GM12801 (cell line): ENCODE measurements around the gene PLA2R1.

Experiments used
- TF ChIP-seq, protein P1 (sequence below): IDR thresholded peaks from one replicate; pipeline ENCODE4 v1.5.1; 2011; ENCODE audit warnings: control low read depth; ENCODE audit not compliant: insufficient read length; ENCODE audit errors: extremely low read depth

Gene PLA2R1

DNA sequence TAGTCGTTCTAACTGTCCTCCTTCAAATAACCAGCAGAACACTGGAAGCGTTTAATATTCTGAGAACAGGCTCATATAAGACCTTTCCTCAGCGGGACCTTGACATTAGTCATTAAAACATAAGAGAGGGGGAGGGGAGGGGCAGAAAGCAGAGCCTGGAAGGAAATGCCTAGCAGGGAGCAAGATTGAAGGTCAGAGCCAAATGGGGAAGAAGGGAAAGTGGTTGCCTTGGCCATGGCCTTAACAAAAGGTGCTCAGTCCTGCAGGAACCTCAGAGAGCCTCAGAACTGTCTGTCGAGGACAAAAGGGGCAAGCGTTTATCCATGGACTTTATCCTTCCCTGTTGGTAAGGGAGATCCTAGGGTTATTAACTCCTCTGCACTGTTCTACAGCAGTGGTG is 856 bp upstream of the PLA2R1 start:
- TF ChIP-seq, protein P1, sequence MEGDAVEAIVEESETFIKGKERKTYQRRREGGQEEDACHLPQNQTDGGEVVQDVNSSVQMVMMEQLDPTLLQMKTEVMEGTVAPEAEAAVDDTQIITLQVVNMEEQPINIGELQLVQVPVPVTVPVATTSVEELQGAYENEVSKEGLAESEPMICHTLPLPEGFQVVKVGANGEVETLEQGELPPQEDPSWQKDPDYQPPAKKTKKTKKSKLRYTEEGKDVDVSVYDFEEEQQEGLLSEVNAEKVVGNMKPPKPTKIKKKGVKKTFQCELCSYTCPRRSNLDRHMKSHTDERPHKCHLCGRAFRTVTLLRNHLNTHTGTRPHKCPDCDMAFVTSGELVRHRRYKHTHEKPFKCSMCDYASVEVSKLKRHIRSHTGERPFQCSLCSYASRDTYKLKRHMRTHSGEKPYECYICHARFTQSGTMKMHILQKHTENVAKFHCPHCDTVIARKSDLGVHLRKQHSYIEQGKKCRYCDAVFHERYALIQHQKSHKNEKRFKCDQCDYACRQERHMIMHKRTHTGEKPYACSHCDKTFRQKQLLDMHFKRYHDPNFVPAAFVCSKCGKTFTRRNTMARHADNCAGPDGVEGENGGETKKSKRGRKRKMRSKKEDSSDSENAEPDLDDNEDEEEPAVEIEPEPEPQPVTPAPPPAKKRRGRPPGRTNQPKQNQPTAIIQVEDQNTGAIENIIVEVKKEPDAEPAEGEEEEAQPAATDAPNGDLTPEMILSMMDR: no peak

GRCh38 chr2:160061944-160062291 is 497 bp downstream of the PLA2R1 start:
- TF ChIP-seq, protein P1: no peak

DNA sequence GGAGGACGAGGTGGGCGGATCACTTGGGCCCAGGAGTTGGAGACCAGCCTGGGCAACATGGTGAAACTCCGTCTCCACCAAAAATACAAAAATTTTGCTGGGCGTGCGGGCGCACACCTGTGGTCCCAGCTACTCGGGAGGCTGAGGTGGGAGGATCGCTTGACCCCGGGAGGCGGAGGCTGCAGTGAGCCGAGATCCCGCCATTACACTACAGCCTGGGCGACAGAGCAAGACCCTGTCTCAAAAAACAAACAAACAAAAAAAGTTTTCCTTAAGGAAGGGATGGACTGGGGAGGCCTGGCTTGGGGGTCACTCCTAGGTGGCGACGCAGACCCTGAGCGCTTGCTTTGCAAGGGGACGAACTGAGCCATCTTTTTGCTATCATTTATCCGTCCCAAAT is 882 bp downstream of the PLA2R1 start:
- TF ChIP-seq, protein P1: no peak

DNA sequence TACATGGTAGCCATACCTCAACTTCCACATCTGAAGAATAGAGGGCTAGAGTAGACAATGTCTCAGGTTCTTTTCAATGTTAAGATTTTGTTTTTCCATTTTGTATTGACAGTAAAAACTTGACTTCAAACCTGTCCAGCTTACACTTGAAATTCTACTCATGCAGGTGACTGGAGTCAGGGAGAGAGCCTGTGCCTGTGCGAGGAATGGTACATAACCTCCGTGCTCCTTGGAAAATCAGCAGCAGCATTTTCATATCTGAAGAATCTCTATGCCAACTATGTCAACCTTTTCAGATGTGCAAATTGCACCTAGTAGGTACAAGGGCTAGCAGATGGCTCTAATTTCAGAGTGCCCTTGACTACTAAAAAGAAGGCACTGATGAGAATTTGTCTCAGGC is 2.1 kb downstream of the PLA2R1 start:
- TF ChIP-seq, protein P1: no peak

DNA sequence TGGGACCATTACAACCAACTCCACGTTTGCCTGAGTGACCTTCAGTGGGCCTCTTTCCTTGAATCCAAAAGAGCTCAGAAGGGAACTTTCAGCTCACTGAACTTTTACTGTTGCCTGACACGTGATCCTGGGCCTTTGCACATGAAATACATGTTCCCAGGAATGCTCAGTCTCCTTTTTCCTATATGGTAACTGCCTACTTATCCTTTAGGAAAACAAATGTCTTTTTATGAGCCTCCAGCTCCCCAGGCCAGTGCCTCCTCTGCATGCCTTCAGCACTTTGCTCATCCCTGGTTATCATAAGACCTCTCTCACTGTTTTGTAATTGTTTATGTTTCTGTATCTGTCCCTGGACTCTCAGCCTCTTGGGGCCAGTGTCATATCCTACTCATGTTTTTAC is 5.1 kb downstream of the PLA2R1 start:
- TF ChIP-seq, protein P1: no peak

DNA sequence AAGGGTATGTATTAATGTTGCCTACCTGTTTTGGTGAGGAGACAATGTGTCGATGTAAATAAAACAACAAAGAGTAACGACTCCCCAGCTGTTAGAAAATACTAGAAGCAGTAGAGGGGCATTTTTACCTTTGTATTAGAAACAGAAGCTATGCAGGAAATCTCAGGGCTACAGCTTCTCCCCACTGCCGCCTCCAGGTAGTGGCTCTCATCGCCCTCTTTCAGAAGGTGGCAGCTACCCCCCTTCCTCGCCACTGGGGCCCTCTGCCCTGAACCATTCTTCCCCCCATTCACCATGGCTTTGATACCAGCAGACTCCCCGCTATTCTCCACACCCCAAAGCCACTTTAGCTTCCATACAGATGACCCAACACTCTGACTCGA is 6.7 kb downstream of the PLA2R1 start:
- TF ChIP-seq, protein P1: no peak

DNA sequence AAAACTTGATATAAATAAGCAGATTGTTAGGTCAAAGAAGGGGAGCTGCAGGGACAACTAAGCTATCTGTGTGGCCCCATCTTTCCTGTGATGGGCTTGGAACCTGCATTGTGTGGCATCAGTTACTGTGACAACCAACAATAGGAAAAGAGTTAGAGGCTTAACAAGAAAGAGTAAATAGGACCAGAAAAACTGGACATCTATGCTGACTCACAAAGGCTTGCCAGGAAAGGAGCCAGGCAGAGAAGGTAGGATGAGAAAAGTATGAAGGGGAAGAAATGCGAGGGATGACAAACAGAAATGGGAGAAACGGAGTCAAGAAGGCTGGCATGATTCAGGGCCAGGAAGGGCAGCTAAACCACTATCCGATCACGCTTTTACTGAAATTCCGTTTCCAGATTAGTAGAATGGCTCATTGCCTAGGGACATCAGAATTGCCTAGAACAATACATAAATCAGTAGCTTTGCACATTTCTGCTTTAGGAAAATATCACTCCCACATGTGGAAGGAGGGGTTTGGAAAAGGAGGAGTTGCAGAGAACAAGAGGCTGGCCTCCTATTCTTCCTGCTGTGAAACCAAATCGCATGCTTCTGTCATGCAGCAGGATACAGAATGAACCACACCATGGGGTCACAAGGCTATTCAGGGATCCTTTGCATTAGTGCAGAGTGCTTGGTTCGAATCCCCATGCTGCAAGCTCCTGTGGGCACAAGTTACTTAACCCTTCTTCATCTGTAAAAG is 7.3 kb downstream of the PLA2R1 start:
- TF ChIP-seq, protein P1: no peak

GRCh38 chr2:160053946-160054345 is 8.5 kb downstream of the PLA2R1 start:
- TF ChIP-seq, protein P1: no peak
